Fibroblast of mammary gland (primary cell): Measurements from ENCODE around the gene COPA.
"Not testable (repeated sequence)": the region's sequence is repeated elsewhere in the genome, so short reads cannot be mapped to it uniquely, and the experiment has no call there.

Experiments
- DNase-seq: peaks from one replicate; pipeline ENCODE4 v3.0.0-alpha.2; 2010; ENCODE audit warnings: low read depth
- H3K4me3 ChIP-seq: 2 replicates; pipeline ENCODE4 v1.5.1; 2011; ENCODE audit warnings: low read depth, mild to moderate bottlenecking, low read length, moderate library complexity; ENCODE audit not compliant: control insufficient read depth
- TF ChIP-seq, protein P1 (sequence below): conservative IDR thresholded peaks from 2 replicates; pipeline ENCODE4 v1.5.1; 2011; ENCODE audit warnings: low read depth, low read length, inconsistent platforms; ENCODE audit not compliant: control insufficient read depth, insufficient read depth

The COPA gene

DNA sequence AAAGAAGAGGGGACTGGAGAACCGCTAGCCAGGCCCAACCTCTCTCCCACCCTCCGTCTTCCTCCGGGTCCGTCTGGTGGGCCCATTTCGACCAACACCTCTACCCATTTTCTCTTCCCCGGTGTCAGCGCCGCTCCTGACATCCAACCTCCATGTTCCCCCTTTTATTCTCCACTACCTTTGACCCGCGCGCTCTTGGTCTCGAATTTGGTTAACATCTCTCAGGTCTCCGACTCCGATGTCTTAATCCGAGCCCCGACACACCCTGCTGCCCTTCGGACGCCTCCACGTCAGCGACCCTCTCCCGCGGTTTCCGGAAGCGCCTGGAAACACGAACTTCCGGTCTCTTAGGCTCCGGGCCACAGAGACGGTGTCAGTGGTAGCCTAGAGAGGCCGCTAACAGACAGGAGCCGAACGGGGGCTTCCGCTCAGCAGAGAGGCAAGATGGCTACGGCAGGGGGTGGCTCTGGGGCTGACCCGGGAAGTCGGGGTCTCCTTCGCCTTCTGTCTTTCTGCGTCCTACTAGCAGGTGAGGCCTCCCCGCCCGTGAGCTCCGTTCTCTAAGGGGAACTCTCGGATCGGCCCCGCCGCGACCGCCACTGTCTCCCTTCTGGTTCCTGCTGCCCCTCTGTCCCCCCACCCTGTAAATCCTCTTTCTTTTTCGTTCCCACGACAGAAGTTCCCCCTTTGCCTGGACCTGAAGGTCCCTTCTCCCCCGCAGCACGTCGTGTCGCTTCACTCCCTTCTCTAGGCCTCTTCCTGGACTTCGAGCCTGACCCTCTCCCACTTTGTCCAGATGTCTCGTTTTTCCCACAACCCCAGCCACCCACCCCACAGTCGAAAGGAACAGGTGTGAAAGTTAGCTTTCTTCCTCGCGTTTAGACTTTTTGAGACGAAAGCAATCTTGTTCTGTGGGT, at the start of gene COPA, which contains the start of gene NCSTN:
Gene COPA, minus strand, starts transcription at position 298 of the 917 bp plus-strand sequence. Its CDS starts 80 bp downstream, at position 218.
Gene NCSTN, plus strand, starts transcription at position 431 of the 917 bp plus-strand sequence. Its CDS starts 14 bp downstream, at position 445.
- TF ChIP-seq, protein P1, sequence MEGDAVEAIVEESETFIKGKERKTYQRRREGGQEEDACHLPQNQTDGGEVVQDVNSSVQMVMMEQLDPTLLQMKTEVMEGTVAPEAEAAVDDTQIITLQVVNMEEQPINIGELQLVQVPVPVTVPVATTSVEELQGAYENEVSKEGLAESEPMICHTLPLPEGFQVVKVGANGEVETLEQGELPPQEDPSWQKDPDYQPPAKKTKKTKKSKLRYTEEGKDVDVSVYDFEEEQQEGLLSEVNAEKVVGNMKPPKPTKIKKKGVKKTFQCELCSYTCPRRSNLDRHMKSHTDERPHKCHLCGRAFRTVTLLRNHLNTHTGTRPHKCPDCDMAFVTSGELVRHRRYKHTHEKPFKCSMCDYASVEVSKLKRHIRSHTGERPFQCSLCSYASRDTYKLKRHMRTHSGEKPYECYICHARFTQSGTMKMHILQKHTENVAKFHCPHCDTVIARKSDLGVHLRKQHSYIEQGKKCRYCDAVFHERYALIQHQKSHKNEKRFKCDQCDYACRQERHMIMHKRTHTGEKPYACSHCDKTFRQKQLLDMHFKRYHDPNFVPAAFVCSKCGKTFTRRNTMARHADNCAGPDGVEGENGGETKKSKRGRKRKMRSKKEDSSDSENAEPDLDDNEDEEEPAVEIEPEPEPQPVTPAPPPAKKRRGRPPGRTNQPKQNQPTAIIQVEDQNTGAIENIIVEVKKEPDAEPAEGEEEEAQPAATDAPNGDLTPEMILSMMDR = no peak
- DNase-seq = peak; percentile 97
- peak within 1 kb of the TSS; percentile 89 for H3K4me3 ChIP-seq

- not testable (repeated sequence) for DNase-seq, H3K4me3 ChIP-seq
Observed at GRCh38 chr1:160388406-160388805, 45.4 kb upstream of the COPA start.

- DNase-seq, H3K4me3 ChIP-seq: not testable (repeated sequence)
Observed at GRCh38 chr1:160384812-160385211, 41.8 kb upstream of the COPA start.

DNA sequence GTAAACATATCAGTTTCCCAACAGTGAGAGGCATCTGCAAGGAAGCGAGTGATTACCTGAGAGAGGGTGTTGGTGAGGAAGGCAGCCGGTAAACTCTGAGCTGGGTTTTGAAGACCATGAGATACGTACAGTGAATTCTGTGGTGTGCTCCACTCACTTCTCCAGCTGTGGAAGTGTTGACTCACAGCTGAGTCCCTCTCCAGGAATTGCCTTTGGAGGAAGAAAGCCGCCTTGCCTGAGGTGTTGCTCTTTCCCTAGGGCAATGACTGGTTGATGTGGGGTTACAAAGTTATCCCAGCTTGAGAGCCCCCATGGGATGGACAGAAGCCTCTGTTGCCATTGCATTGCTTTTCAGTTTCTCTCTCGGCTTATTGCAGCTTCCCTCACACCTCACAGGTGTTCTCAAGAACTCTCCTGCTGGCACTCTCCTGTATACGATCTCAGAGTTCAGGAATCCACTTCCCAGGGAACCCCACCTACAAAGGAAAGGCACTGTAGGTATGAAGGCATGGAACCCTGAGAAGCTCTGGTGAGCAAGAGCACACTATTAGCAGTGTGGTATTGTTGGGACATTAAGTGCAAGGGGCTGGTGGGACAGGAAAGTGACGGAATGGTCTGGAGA, 34.6 kb upstream of the COPA start:
- TF ChIP-seq, protein P1 = no peak
- no peak overlapping the region for H3K4me3 ChIP-seq
- DNase-seq = peak; percentile 70

GRCh38 chr1:160376525-160377131, 33.6 kb upstream of the COPA start:
- DNase-seq = peak; percentile 75
- TF ChIP-seq, protein P1 = peak; percentile 98

GRCh38 chr1:160375788-160376524, 32.9 kb upstream of the COPA start:
- no peak overlapping the region for H3K4me3 ChIP-seq
- DNase-seq = peak; percentile 20
- TF ChIP-seq, protein P1 = no peak

More at GRCh38 chr1:160376525-160377131, 33.6 kb upstream of the COPA start:
- no peak overlapping the region for H3K4me3 ChIP-seq
